H1 (cell line): ENCODE data around the gene IREB2. TPM values are rescaled to one million over a fixed set of nuclear protein-coding genes. Genes with fewer than 3 reads are reported as not detected.

Source experiments
- CTCF ChIA-PET: fragments of 300-600 bp; sonication (Branson Sonifier 250); formaldehyde crosslinking; loops from one replicate; lab custom pipeline; 2021; ENCODE audit not compliant: partially characterized antibody; lab: Charles Lee
- POLR2A ChIA-PET: fragments of 300-600 bp; sonication (Branson Sonifier 250); formaldehyde crosslinking; loops from one replicate; lab custom pipeline; 2021; ENCODE audit warnings: inconsistent platforms; ENCODE audit not compliant: partially characterized antibody; lab: Charles Lee
- DNase-seq, 2 experiments: peaks; one replicate each; pipeline versions ENCODE4 v3.0.0 to v3.0.0-alpha.2; 2010 to 2022; ENCODE audit warnings: low spot score in 2 of 2, low read depth in 1 of 2, mixed read lengths in 1 of 2
- FAIRE-seq: peaks from 2 replicates; lab custom pipeline; 2011; peaks lifted over from hg19 to GRCh38; lab: Jason Lieb, UNC
- H2AFZ ChIP-seq: 2 replicates; pipeline ENCODE4 v1.8.1; 2012; ENCODE audit warnings: low read length, inconsistent platforms
- H2AK5ac ChIP-seq: 2 replicates; pipeline ENCODE4 v1.6.1; 2013; ENCODE audit warnings: low read depth, low read length
- H2BK120ac ChIP-seq: replicated peaks from 2 replicates; pipeline ENCODE3; 2013; ENCODE audit warnings: low read depth, low read length, inconsistent platforms
- H2BK12ac ChIP-seq: 2 replicates; pipeline ENCODE4 v1.6.1; 2013; ENCODE audit warnings: low read depth, low read length
- H2BK15ac ChIP-seq: 2 replicates; pipeline ENCODE4 v1.6.1; 2013; ENCODE audit warnings: low read length
- H2BK20ac ChIP-seq: 2 replicates; pipeline ENCODE4 v1.6.1; 2013; ENCODE audit warnings: low read length
- H2BK5ac ChIP-seq: 2 replicates; pipeline ENCODE4 v1.6.1; 2013; ENCODE audit warnings: low read depth, low read length
- H3K14ac ChIP-seq: 2 replicates; pipeline ENCODE4 v1.6.1; 2013; ENCODE audit warnings: inconsistent platforms; ENCODE audit not compliant: insufficient read length
- H3K18ac ChIP-seq: 2 replicates; pipeline ENCODE4 v1.6.1; 2013; ENCODE audit warnings: low read length; ENCODE audit errors: extremely low read depth
- H3K23ac ChIP-seq: 2 replicates; pipeline ENCODE4 v1.6.1; 2013; ENCODE audit warnings: inconsistent platforms; ENCODE audit not compliant: insufficient read length
- H3K23me2 ChIP-seq: 2 replicates; pipeline ENCODE4 v1.6.1; 2013; ENCODE audit warnings: low read depth, low read length
- H3K27ac ChIP-seq: 2 replicates; pipeline ENCODE4 v1.6.1; 2011; ENCODE audit warnings: low read depth, low read length, inconsistent platforms
- H3K27me3 ChIP-seq, 4 experiments: replicated peaks in 1 of 4; 1 replicate in 1 of 4; 2 replicates in 3 of 4; pipeline versions ENCODE4 v1.6.1 to v1.8.1; 2011 to 2013; ENCODE audit warnings: low read length in 3 of 4, mild to moderate bottlenecking in 3 of 4, inconsistent platforms in 2 of 4, mixed read lengths in 2 of 4, moderate library complexity in 1 of 4; ENCODE audit not compliant: control insufficient read depth in 3 of 4, insufficient read depth in 3 of 4; ENCODE audit errors: extremely low read depth in 1 of 4
- H3K36me3 ChIP-seq, 4 experiments: 2 replicates each; pipeline versions ENCODE4 v1.6.1 to v1.8.1; 2011 to 2013; ENCODE audit warnings: mild to moderate bottlenecking in 4 of 4, low read length in 3 of 4, moderate library complexity in 2 of 4, control low read depth in 1 of 4, inconsistent platforms in 1 of 4; ENCODE audit not compliant: insufficient read depth in 4 of 4, control insufficient read depth in 2 of 4
- H3K4ac ChIP-seq: replicated peaks from 2 replicates; pipeline ENCODE3; 2013; ENCODE audit warnings: low read length, low read depth, mixed read lengths, inconsistent platforms; ENCODE audit not compliant: insufficient read length
- H3K4me1 ChIP-seq, 4 experiments: replicated peaks in 1 of 4; 1 replicate in 1 of 4; 2 replicates in 3 of 4; pipeline versions ENCODE4 v1.6.1 to v1.8.1; 2011 to 2013; ENCODE audit warnings: low read length in 3 of 4, inconsistent platforms in 2 of 4, mixed read lengths in 1 of 4; ENCODE audit not compliant: insufficient read depth in 4 of 4, control insufficient read depth in 3 of 4
- H3K4me2 ChIP-seq, 2 experiments: 2 replicates each; pipeline versions ENCODE4 v1.6.1 to v1.8.1; 2011 to 2013; ENCODE audit warnings: low read depth in 2 of 2, low read length in 2 of 2, control low read depth in 1 of 2, inconsistent platforms in 1 of 2, mild to moderate bottlenecking in 1 of 2; ENCODE audit not compliant: insufficient read depth in 1 of 2
- H3K4me3 ChIP-seq, 4 experiments: fragments of 200-600, 300-600 bp in 1 of 4; sonication (generic), shearing (Covaris generic), sonication (Bioruptor Twin) in 1 of 4; 2 replicates each; pipeline versions ENCODE4 v1.5.1 to v1.8.1; 2011 to 2016; ENCODE audit warnings: low read length in 4 of 4, low read depth in 3 of 4, control low read depth in 2 of 4, inconsistent platforms in 2 of 4, mild to moderate bottlenecking in 2 of 4, mixed read lengths in 1 of 4, moderate library complexity in 1 of 4; ENCODE audit not compliant: insufficient read depth in 2 of 4; ENCODE audit errors: extremely low read depth in 1 of 4
- H3K56ac ChIP-seq: replicated peaks from 2 replicates; pipeline ENCODE3; 2013; ENCODE audit warnings: low read depth, mild to moderate bottlenecking, mixed read lengths, low read length, inconsistent platforms; ENCODE audit not compliant: insufficient read length
- H3K79me1 ChIP-seq: 2 replicates; pipeline ENCODE4 v1.6.1; 2013; ENCODE audit warnings: low read depth, low read length, control low read depth
- H3K79me2 ChIP-seq, 2 experiments: 2 replicates each; pipeline versions ENCODE4 v1.6.1 to v1.8.1; 2012 to 2013; ENCODE audit warnings: low read length in 2 of 2, mild to moderate bottlenecking in 2 of 2, inconsistent platforms in 1 of 2; ENCODE audit not compliant: insufficient read depth in 2 of 2, control insufficient read depth in 1 of 2
- H3K9ac ChIP-seq, 4 experiments: replicated peaks in 1 of 4; 1 replicate in 1 of 4; 2 replicates in 3 of 4; pipeline versions ENCODE4 v1.6.1 to v1.8.1; 2011 to 2013; ENCODE audit warnings: low read depth in 3 of 4, low read length in 3 of 4, control low read depth in 2 of 4, mild to moderate bottlenecking in 2 of 4, moderate library complexity in 2 of 4, inconsistent platforms in 1 of 4; ENCODE audit errors: extremely low read depth in 1 of 4
- H3K9me3 ChIP-seq, 2 experiments: 2 replicates each; pipeline versions ENCODE4 v1.6.1 to v1.8.1; 2012 to 2013; ENCODE audit warnings: mild to moderate bottlenecking in 2 of 2, moderate library complexity in 2 of 2, control low read depth in 1 of 2, inconsistent platforms in 1 of 2, low read depth in 1 of 2, low read length in 1 of 2, mixed read lengths in 1 of 2; ENCODE audit not compliant: insufficient read depth in 2 of 2
- H4K20me1 ChIP-seq, 2 experiments: replicated peaks in 1 of 2; 2 replicates each; pipeline versions ENCODE3 to v1.8.1; 2011 to 2013; ENCODE audit warnings: inconsistent platforms in 2 of 2, low read length in 2 of 2, mild to moderate bottlenecking in 1 of 2; ENCODE audit not compliant: insufficient read depth in 2 of 2, control insufficient read depth in 1 of 2
- H4K5ac ChIP-seq: 2 replicates; pipeline ENCODE4 v1.6.1; 2013; ENCODE audit warnings: low read length, low read depth, mixed read lengths, inconsistent platforms; ENCODE audit not compliant: insufficient read length
- H4K8ac ChIP-seq: 2 replicates; pipeline ENCODE4 v1.8.0; 2013; ENCODE audit warnings: mild to moderate bottlenecking, moderate library complexity, low read length, inconsistent platforms; ENCODE audit not compliant: insufficient read depth; ENCODE audit errors: extremely low read depth
- H4K91ac ChIP-seq: replicated peaks from 2 replicates; pipeline ENCODE3; 2013; ENCODE audit warnings: low read length, mixed read lengths, inconsistent platforms; ENCODE audit not compliant: insufficient read length
- CHD2 ChIP-seq: IDR thresholded peaks from 2 replicates; pipeline ENCODE4 v1.6.1; 2012; ENCODE audit warnings: low read length, improper control_type of control experiment
- FOSL1 ChIP-seq: IDR thresholded peaks from 2 replicates; pipeline ENCODE4 v1.6.1; 2011; ENCODE audit warnings: mild to moderate bottlenecking, low read depth, low read length, moderate library complexity; ENCODE audit not compliant: insufficient read depth
- HDAC2 ChIP-seq, 2 experiments: fragments of 300-600 bp in 1 of 2; sonication (generic) in 1 of 2; IDR thresholded peaks; 2 replicates each; pipeline ENCODE4 v1.6.1; 2011 to 2012; ENCODE audit warnings: low read depth in 2 of 2, low read length in 2 of 2, mild to moderate bottlenecking in 2 of 2, moderate library complexity in 2 of 2, borderline replicate concordance in 1 of 2, inconsistent platforms in 1 of 2
- JUND ChIP-seq: IDR thresholded peaks from 2 replicates; pipeline ENCODE4 v1.6.1; 2011; ENCODE audit warnings: mild to moderate bottlenecking, improper control_type of control experiment, low read length
- RAD21 ChIP-seq, 2 experiments: IDR thresholded peaks in 1 of 2; conservative IDR thresholded peaks in 1 of 2; 2 replicates each; pipeline ENCODE4 v1.6.1; 2011; ENCODE audit warnings: low read depth in 2 of 2, low read length in 2 of 2, improper control_type of control experiment in 1 of 2, inconsistent platforms in 1 of 2, mild to moderate bottlenecking in 1 of 2, moderate library complexity in 1 of 2
- RBBP5 ChIP-seq: IDR thresholded peaks from 2 replicates; pipeline ENCODE4 v1.7.1; 2012; ENCODE audit warnings: low read depth, mild to moderate bottlenecking, inconsistent platforms, low read length, moderate library complexity, borderline replicate concordance
- SAP30 ChIP-seq: fragments of 300-600 bp; sonication (generic); IDR thresholded peaks from 2 replicates; pipeline ENCODE4 v1.7.1; 2012; ENCODE audit warnings: low read length, moderate library complexity, mild to moderate bottlenecking, inconsistent platforms; ENCODE audit not compliant: insufficient read depth, insufficient replicate concordance
- SP1 ChIP-seq: IDR thresholded peaks from 2 replicates; pipeline ENCODE4 v1.6.1; 2011; ENCODE audit warnings: low read depth, low read length
- TBP ChIP-seq: IDR thresholded peaks from 2 replicates; pipeline ENCODE4 v1.6.1; 2011; ENCODE audit warnings: low read depth, low read length, improper control_type of control experiment
- TCF12 ChIP-seq: IDR thresholded peaks from 2 replicates; pipeline ENCODE4 v1.6.1; 2011; ENCODE audit warnings: low read depth, mild to moderate bottlenecking, low read length
- YY1 ChIP-seq: IDR thresholded peaks from 2 replicates; pipeline ENCODE4 v1.6.1; 2011; ENCODE audit warnings: low read depth, mild to moderate bottlenecking, low read length
- WGBS, 2 experiments: shearing (Covaris generic) in 1 of 2; methylation state at CpG; one replicate each; pipeline versions ENCODE4 v1.1.6 to v1.1.7; 2013 to 2015; ENCODE audit warnings: low lambda C conversion rate in 2 of 2, mixed read lengths in 2 of 2, inconsistent platforms in 1 of 2, low coverage in 1 of 2, missing lambda C conversion rate in 1 of 2; ENCODE audit not compliant: insufficient replicate concordance in 2 of 2, insufficient coverage in 1 of 2, insufficient read length in 1 of 2; ENCODE audit errors: extremely low coverage in 1 of 2, missing lambda C conversion rate in 1 of 2; 5-methylcytosine and 5-hydroxymethylcytosine counted together
- polyA plus RNA-seq, 7 experiments: library from polyadenylated mRNA; depleted of rRNA in 3 of 7; stranded (reverse) in 5 of 7; unstranded in 2 of 7; fragments of >200 nt in 5 of 7; fragments of 200-250 nt in 2 of 7; gene quantifications; 1 replicate in 5 of 7; 2 replicates in 1 of 7; 4 replicates in 1 of 7; pipeline versions ENCODE4 v1.2.1 to v1.2.3, GENCODE V29; 2011 to 2013; ENCODE audit warnings: missing spikeins in 2 of 7, mixed read lengths in 2 of 7
- total RNA-seq: library from RNA; stranded (reverse); fragmentation: NEBNext Ultra II Directional; extraction: Animal tissue kit (Norgen Biotek cat#: 25700); gene quantifications from 2 replicates; pipeline ENCODE4 v1.2.1, GENCODE V29; 2021

Gene IREB2
- total and polyA plus RNA-seq, 2 of the 8 experiments (the other 6 are each of a cell fraction or from before 2014, with no cell fraction given) = 21.0 to 103 TPM

- no peak overlapping the region for H3K27ac ChIP-seq
- H3K79me1 ChIP-seq = peaks cover 3% of the 10 kb centered on the region
- H4K91ac ChIP-seq = no peak overlapping the region
- H3K9ac ChIP-seq = no peak overlapping the region
- no peaks in the 10 kb centered on the region for H3K9me3 ChIP-seq
- H3K79me2 ChIP-seq = peaks cover 0 to 22% of the 10 kb centered on the region in 2 experiments; a peak in 2 of 4 replicates
- no peaks in the 10 kb centered on the region for H3K27me3 ChIP-seq
- peaks cover 15 to 55% (median 24%) of the 10 kb centered on the region in 4 experiments for H3K36me3 ChIP-seq
- H3K18ac ChIP-seq = no peak overlapping the region
- TF ChIP-seq CHD2 (no peak), TBP (no peak), SAP30 (no peak), RAD21 (IDR thresholded peaks at IDR 0.05 in 1 of 2, conservative IDR thresholded peaks at IDR 0.05 in 1 of 2; ENCODE audit: low read depth in 2 of 2, low read length in 2 of 2) (no peak), SP1 (no peak), TCF12 (no peak), HDAC2 (IDR thresholded peaks at IDR 0.05; ENCODE audit: borderline replicate concordance in 1 of 2, low read depth in 2 of 2, low read length in 2 of 2) (no peak), YY1 (no peak), FOSL1 (no peak), RBBP5 (no peak), JUND (no peak)
- H3K4ac ChIP-seq = no peak overlapping the region
- FAIRE-seq (no peak), DNase-seq (no peak)
- H3K4me3 ChIP-seq = no peak overlapping the region
- no peak overlapping the region for H2BK15ac ChIP-seq
- no peak overlapping the region for H3K14ac ChIP-seq
- H2BK120ac ChIP-seq = no peak overlapping the region
- no peak overlapping the region for H3K4me2 ChIP-seq
- no peak overlapping the region for H3K23ac ChIP-seq
- H3K4me1 ChIP-seq = peaks cover 0 to 3% (median 1%) of the 10 kb centered on the region in 4 experiments; a peak in 3 of 7 replicates
- H3K23me2 ChIP-seq = peaks cover 3% of the 10 kb centered on the region; the same call in 1 of the 2 replicates
- no peak overlapping the region for H2AK5ac ChIP-seq
- H2BK5ac ChIP-seq = no peak overlapping the region
- no peak overlapping the region for H2BK20ac ChIP-seq
- no peak overlapping the region for H3K56ac ChIP-seq
- no peak overlapping the region for H4K5ac ChIP-seq
- peaks cover 0 to 2% of the 10 kb centered on the region in 2 experiments for H4K20me1 ChIP-seq
- CTCF ChIA-PET = interaction anchor here (2.0 to 2.4 kb wide), 3 partner anchors 11 to 234 kb away, joined by 5 to 7 read pairs (median 6); no protein-coding TSS in a partner anchor
- no peak overlapping the region for H4K8ac ChIP-seq
- no peak overlapping the region for H2AFZ ChIP-seq
- POLR2A ChIA-PET = interaction anchor here (1.2 kb wide), 1 partner anchor 16 kb away, joined by 3 read pairs; no protein-coding TSS in a partner anchor
- WGBS, 2 experiments = 97% methylated on average over 3 of the region's 3 CpGs; no CpG with 5 or more reads in 1 of the 2 experiments
- H2BK12ac ChIP-seq = no peak overlapping the region
Observed at GRCh38 chr15:78542647-78543046, 104.6 kb downstream of the IREB2 start.
